Keratinocyte (primary cell): Measurements from ENCODE around the gene DBF4. TPM values are rescaled to one million over a fixed set of nuclear protein-coding genes. Genes with fewer than 3 reads are reported as not detected.

ENCODE experiments used
- DNase-seq: peaks from one replicate; pipeline ENCODE4 v3.0.0-alpha.2; 2011; ENCODE audit warnings: low read depth, missing footprints, low spot score
- FAIRE-seq: peaks from 2 replicates; lab custom pipeline; 2011; peaks lifted over from hg19 to GRCh38; lab: Jason Lieb, UNC
- H2AFZ ChIP-seq: 2 replicates; pipeline ENCODE4 v1.6.0; 2012; ENCODE audit warnings: low read length, control low read depth, inconsistent platforms; ENCODE audit not compliant: control insufficient read depth
- H3K27ac ChIP-seq: 2 replicates; pipeline ENCODE4 v1.5.1; 2011; ENCODE audit warnings: low read length; ENCODE audit not compliant: control insufficient read depth, insufficient read depth
- H3K27me3 ChIP-seq: 3 replicates; pipeline ENCODE4 v1.6.0; 2011; ENCODE audit warnings: low read length; ENCODE audit not compliant: control insufficient read depth, insufficient read depth; ENCODE audit errors: extremely low read depth
- H3K36me3 ChIP-seq, 2 experiments: 2 replicates in 1 of 2; 3 replicates in 1 of 2; pipeline ENCODE4 v1.5.1; 2011; ENCODE audit warnings: low read length in 2 of 2, mild to moderate bottlenecking in 1 of 2; ENCODE audit not compliant: control insufficient read depth in 2 of 2, insufficient read depth in 2 of 2; ENCODE audit errors: extremely low read depth in 1 of 2
- H3K4me1 ChIP-seq: 3 replicates; pipeline ENCODE4 v1.5.1; 2011; ENCODE audit warnings: low read length; ENCODE audit not compliant: control insufficient read depth, insufficient read depth; ENCODE audit errors: extremely low read depth
- H3K4me2 ChIP-seq: 3 replicates; pipeline ENCODE4 v1.6.0; 2011; ENCODE audit warnings: low read depth, low read length; ENCODE audit not compliant: control insufficient read depth, insufficient read depth; ENCODE audit errors: extremely low read depth
- H3K4me3 ChIP-seq, 3 experiments: fragments of 200-600 bp in 1 of 3; sonication (generic) in 1 of 3; 2 replicates in 2 of 3; 3 replicates in 1 of 3; pipeline ENCODE4 v1.5.1; 2011 to 2016; ENCODE audit warnings: low read length in 3 of 3, mild to moderate bottlenecking in 3 of 3, control low read depth in 2 of 3, inconsistent platforms in 1 of 3, low read depth in 1 of 3, mixed read lengths in 1 of 3, mixed run types in 1 of 3, moderate library complexity in 1 of 3; ENCODE audit not compliant: control insufficient read depth in 2 of 3, insufficient read depth in 2 of 3; ENCODE audit errors: extremely low read depth in 1 of 3
- H3K79me2 ChIP-seq: 2 replicates; pipeline ENCODE4 v1.6.0; 2012; ENCODE audit warnings: low read length; ENCODE audit not compliant: control insufficient read depth, insufficient read depth
- H3K9ac ChIP-seq: 3 replicates; pipeline ENCODE4 v1.6.0; 2011; ENCODE audit warnings: low read length; ENCODE audit not compliant: control insufficient read depth, insufficient read depth; ENCODE audit errors: extremely low read depth
- H3K9me1 ChIP-seq: 3 replicates; pipeline ENCODE4 v1.6.0; 2011; ENCODE audit warnings: low read length; ENCODE audit not compliant: control insufficient read depth, insufficient read depth; ENCODE audit errors: extremely low read depth
- H3K9me3 ChIP-seq: 2 replicates; pipeline ENCODE4 v1.5.1; 2012; ENCODE audit warnings: low read depth, low read length; ENCODE audit not compliant: control insufficient read depth
- H4K20me1 ChIP-seq: 3 replicates; pipeline ENCODE4 v1.6.0; 2011; ENCODE audit warnings: low read length; ENCODE audit not compliant: control insufficient read depth, insufficient read depth; ENCODE audit errors: extremely low read depth
- EZH2 ChIP-seq: IDR thresholded peaks from one replicate; pipeline ENCODE4 v1.6.1; 2012; ENCODE audit warnings: inconsistent platforms, mild to moderate bottlenecking, low read length, moderate library complexity
- dilution Hi-C: fragments of 300-500 bp; cut with MboI; formaldehyde crosslinking; loops from one replicate; pipeline ENCODE4 v1.7.0; 2020; ENCODE audit warnings: low sequenced_read_pairs; ENCODE audit not compliant: extremely low pct_ligation_motif_present
- polyA plus RNA-seq, 5 experiments: library from polyadenylated mRNA; depleted of rRNA in 3 of 5; stranded (reverse) in 3 of 5; stranded (forward) in 1 of 5; unstranded in 1 of 5; fragments of >200 nt; gene quantifications; 1 replicate in 1 of 5; 2 replicates in 3 of 5; 3 replicates in 1 of 5; pipeline versions ENCODE4 v1.2.1 to v1.2.3, GENCODE V29; 2011 to 2012; ENCODE audit warnings: missing spikeins in 2 of 5, low read depth in 1 of 5, low replicate concordance in 1 of 5
- TF ChIP-seq, protein P1 (sequence below), 3 experiments: IDR thresholded peaks in 1 of 3; conservative IDR thresholded peaks in 1 of 3; optimal IDR thresholded peaks in 1 of 3; 2 replicates in 2 of 3; 3 replicates in 1 of 3; pipeline versions ENCODE3 to v1.5.1; 2011; ENCODE audit warnings: low read length in 3 of 3, mild to moderate bottlenecking in 3 of 3, moderate library complexity in 2 of 3, control low read depth in 1 of 3, inconsistent platforms in 1 of 3; ENCODE audit not compliant: insufficient read depth in 2 of 3; ENCODE audit errors: extremely low read depth in 1 of 3

The DBF4 gene
- polyA plus RNA-seq, 1 donor (not counting 4 experiments of a cell fraction or from before 2014, with no cell fraction given) = 12.5 TPM

DNA sequence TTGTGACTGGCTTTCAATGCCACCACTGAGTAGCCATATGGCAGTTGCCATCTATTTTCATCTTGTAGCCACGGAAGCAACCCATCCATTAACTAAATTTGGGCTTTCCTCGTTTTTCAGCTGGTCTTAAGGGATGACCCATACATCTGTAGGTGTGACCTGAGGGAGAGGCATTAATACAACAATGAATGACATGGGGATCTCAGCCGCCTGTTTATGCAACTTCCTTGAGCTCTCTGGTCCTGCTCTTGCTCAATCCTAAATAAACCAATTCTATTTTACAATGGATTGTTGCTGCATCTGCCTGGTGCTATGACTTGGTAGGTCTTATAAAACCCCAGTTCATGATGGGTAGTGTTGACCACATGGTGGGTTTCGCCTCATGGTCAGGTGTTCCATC lies 35.8 kb downstream of the DBF4 start:
- Histone ChIP-seq H3K4me1 (no peaks in the 10 kb centered on the region), H3K4me2 (no peak overlapping the region), H2AFZ (no peak overlapping the region), H3K9me1 (no peaks in the 10 kb centered on the region), H3K4me3 (no peak overlapping the region), H3K79me2 (no peaks in the 10 kb centered on the region), H3K27ac (no peak overlapping the region), H3K9me3 (no peaks in the 10 kb centered on the region), H3K27me3 (no peaks in the 10 kb centered on the region), H3K9ac (no peak overlapping the region), H4K20me1 (no peaks in the 10 kb centered on the region), H3K36me3 (no peaks in the 10 kb centered on the region)
- dilution Hi-C loops = no loop called here
- no peak for DNase-seq
- no peak for TF ChIP-seq EZH2
- TF ChIP-seq, protein P1, sequence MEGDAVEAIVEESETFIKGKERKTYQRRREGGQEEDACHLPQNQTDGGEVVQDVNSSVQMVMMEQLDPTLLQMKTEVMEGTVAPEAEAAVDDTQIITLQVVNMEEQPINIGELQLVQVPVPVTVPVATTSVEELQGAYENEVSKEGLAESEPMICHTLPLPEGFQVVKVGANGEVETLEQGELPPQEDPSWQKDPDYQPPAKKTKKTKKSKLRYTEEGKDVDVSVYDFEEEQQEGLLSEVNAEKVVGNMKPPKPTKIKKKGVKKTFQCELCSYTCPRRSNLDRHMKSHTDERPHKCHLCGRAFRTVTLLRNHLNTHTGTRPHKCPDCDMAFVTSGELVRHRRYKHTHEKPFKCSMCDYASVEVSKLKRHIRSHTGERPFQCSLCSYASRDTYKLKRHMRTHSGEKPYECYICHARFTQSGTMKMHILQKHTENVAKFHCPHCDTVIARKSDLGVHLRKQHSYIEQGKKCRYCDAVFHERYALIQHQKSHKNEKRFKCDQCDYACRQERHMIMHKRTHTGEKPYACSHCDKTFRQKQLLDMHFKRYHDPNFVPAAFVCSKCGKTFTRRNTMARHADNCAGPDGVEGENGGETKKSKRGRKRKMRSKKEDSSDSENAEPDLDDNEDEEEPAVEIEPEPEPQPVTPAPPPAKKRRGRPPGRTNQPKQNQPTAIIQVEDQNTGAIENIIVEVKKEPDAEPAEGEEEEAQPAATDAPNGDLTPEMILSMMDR (optimal IDR thresholded peaks at IDR 0.05 in 1 of 3, IDR thresholded peaks at IDR 0.05 in 1 of 3, conservative IDR thresholded peaks at IDR 0.05 in 1 of 3; ENCODE audit: extremely low read depth in 1 of 3, insufficient read depth in 2 of 3, low read length in 3 of 3) = no peak
- FAIRE-seq = no peak

DNA sequence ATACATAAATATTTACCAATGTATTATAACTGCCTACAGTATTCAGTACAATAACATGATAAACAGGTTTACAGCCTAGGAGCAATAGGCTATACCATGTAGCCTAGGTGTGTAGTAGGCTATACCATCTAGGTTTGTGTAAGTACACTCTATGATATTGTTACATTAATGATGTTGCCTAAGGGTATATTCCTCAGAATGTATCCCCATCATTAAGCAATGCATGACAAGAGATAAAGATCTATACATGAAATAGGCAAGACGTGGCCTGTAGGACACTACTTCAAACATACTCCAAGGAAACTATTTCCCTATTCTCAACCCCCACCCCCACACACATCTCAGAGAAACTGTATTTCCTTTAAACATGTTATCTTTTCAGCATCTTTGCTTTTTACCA lies 42.4 kb downstream of the DBF4 start:
- TF ChIP-seq, protein P1 (optimal IDR thresholded peaks at IDR 0.05 in 1 of 3, IDR thresholded peaks at IDR 0.05 in 1 of 3, conservative IDR thresholded peaks at IDR 0.05 in 1 of 3; ENCODE audit: extremely low read depth in 1 of 3, insufficient read depth in 2 of 3, low read length in 3 of 3) = no peak
- TF ChIP-seq EZH2 = no peak

More for the DNA sequence above, 42.4 kb downstream of the DBF4 start:
- Histone ChIP-seq H2AFZ (no peak overlapping the region), H3K9me1 (no peaks in the 10 kb centered on the region), H3K9ac (no peak overlapping the region), H3K9me3 (no peaks in the 10 kb centered on the region), H3K4me1 (peaks cover 5% of the 10 kb centered on the region), H3K36me3 (no peaks in the 10 kb centered on the region), H3K27ac (no peak overlapping the region), H3K4me3 (no peak overlapping the region), H3K27me3 (no peaks in the 10 kb centered on the region), H3K79me2 (no peaks in the 10 kb centered on the region), H4K20me1 (no peaks in the 10 kb centered on the region), H3K4me2 (no peak overlapping the region)
- FAIRE-seq (peak; percentile 84), DNase-seq (peak; percentile 56)
- dilution Hi-C loops = no loop called here
